ENCODE results near the gene EPAS1. TPM values are rescaled to one million over a fixed set of nuclear protein-coding genes. Genes with fewer than 3 reads are reported as not detected.

Gene EPAS1
- total and polyA plus RNA-seq, 12 donors = 25.2 to 307 (median 175) TPM

GRCh38 chr2:46353509-46353908, 56.3 kb downstream of the EPAS1 start:
- Histone ChIP-seq H3K27ac (no peak overlapping the region), H3K4me1 (replicated peaks in 1 of 2) (peaks cover 0 to 11% of the 10 kb centered on the region in 2 donors), H3K9me3 (replicated peaks in 1 of 3) (no peaks in the 10 kb centered on the region), H3K36me3 (replicated peaks in 1 of 2) (peaks cover 0 to 21% of the 10 kb centered on the region in 2 donors), H3K4me3 (no peak overlapping the region), H3K27me3 (no peaks in the 10 kb centered on the region)
- DNase-seq = no peak
- TF ChIP-seq, protein P1, sequence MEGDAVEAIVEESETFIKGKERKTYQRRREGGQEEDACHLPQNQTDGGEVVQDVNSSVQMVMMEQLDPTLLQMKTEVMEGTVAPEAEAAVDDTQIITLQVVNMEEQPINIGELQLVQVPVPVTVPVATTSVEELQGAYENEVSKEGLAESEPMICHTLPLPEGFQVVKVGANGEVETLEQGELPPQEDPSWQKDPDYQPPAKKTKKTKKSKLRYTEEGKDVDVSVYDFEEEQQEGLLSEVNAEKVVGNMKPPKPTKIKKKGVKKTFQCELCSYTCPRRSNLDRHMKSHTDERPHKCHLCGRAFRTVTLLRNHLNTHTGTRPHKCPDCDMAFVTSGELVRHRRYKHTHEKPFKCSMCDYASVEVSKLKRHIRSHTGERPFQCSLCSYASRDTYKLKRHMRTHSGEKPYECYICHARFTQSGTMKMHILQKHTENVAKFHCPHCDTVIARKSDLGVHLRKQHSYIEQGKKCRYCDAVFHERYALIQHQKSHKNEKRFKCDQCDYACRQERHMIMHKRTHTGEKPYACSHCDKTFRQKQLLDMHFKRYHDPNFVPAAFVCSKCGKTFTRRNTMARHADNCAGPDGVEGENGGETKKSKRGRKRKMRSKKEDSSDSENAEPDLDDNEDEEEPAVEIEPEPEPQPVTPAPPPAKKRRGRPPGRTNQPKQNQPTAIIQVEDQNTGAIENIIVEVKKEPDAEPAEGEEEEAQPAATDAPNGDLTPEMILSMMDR (IDR thresholded peaks at IDR 0.05) = no peak
- TF ChIP-seq POLR2A (IDR thresholded peaks at IDR 0.05) = no peak
- WGBS, 4 donors = 93 to 95% (median 94%) methylated on average over 5 to 6 of the region's 6 CpGs
- intact Hi-C loops (cut with DNase I) = no loop called here

DNA sequence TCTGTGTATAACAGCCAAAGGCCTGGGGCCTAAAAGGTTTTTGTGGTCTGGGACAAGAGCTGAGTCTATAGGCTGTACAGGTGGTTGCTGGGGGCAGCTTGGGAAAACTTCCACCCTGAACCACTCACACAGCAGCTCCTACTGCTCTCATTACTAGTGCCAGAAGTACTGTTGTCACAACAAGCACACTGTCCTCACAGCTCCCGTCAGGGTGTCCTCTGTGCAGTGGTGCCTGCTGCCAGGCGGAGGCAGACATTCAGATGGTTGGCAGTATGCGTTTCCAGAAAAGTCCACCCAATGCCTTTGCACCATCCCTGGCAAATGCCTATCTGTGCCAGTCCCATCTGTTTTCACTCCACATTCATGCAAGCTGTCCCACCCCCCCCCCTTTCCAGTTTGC, 58.5 kb downstream of the EPAS1 start:
- Histone ChIP-seq H3K9me3 (replicated peaks in 1 of 3) (no peaks in the 10 kb centered on the region), H3K4me3 (no peak overlapping the region), H3K4me1 (replicated peaks in 1 of 2) (peaks cover 0 to 11% of the 10 kb centered on the region in 2 donors), H3K36me3 (replicated peaks in 1 of 2) (peaks cover 0 to 28% of the 10 kb centered on the region in 2 donors), H3K27ac (no peak overlapping the region), H3K27me3 (no peaks in the 10 kb centered on the region)
- intact Hi-C loops (cut with DNase I) = no loop called here
- TF ChIP-seq POLR2A (IDR thresholded peaks at IDR 0.05) = no peak
- TF ChIP-seq, protein P1 (IDR thresholded peaks at IDR 0.05) = no peak
- no peak for DNase-seq
- 90 to 98% (median 94%) methylated on average over 3 of the region's 3 CpGs for WGBS, 4 donors

GRCh38 chr2:46356991-46357390, 59.8 kb downstream of the EPAS1 start:
- Histone ChIP-seq H3K27me3 (no peaks in the 10 kb centered on the region), H3K4me3 (no peak overlapping the region), H3K36me3 (replicated peaks in 1 of 2) (peaks cover 0 to 41% of the 10 kb centered on the region in 2 donors), H3K9me3 (replicated peaks in 1 of 3) (no peaks in the 10 kb centered on the region), H3K27ac (no peak overlapping the region), H3K4me1 (replicated peaks in 1 of 2) (peaks cover 0 to 7% of the 10 kb centered on the region in 2 donors)
- no peak for DNase-seq
- intact Hi-C loops (cut with DNase I) = no loop called here
- TF ChIP-seq, protein P1 (IDR thresholded peaks at IDR 0.05) = no peak
- no peak for TF ChIP-seq POLR2A (IDR thresholded peaks at IDR 0.05)
- WGBS, 4 donors = 84 to 89% (median 88%) methylated on average over 1 of the region's 1 CpG; no CpG with 5 or more reads in 1 of the 4 donors

- H3K9me3 ChIP-seq (replicated peaks in 1 of 3) = no peaks in the 10 kb centered on the region
- DNase-seq = peak in 1 of 7 donors; percentile 37
- intact Hi-C loops (cut with DNase I) = no loop called here
- peaks cover 0 to 46% of the 10 kb centered on the region in 2 donors for H3K36me3 ChIP-seq (replicated peaks in 1 of 2)
- H3K4me3 ChIP-seq = no peak overlapping the region
- 79 to 91% (median 86%) methylated on average over 6 of the region's 6 CpGs for WGBS, 4 donors
- TF ChIP-seq, protein P1 (IDR thresholded peaks at IDR 0.05) = no peak
- TF ChIP-seq POLR2A (IDR thresholded peaks at IDR 0.05) = no peak
- no peaks in the 10 kb centered on the region for H3K4me1 ChIP-seq (replicated peaks in 1 of 2)
- no peak overlapping the region for H3K27ac ChIP-seq
- no peaks in the 10 kb centered on the region for H3K27me3 ChIP-seq
Observed at GRCh38 chr2:46358713-46359112, 61.5 kb downstream of the EPAS1 start.

Measured in adrenal gland (tissue), 12 donors.